Progenitor cell of endocrine pancreas (in vitro differentiated cells): ENCODE results near the gene FAM174A. TPM values are rescaled to one million over a fixed set of nuclear protein-coding genes. Genes with fewer than 3 reads are reported as not detected.

Source experiments
- DNase-seq: peaks from one replicate; pipeline ENCODE4 v3.0.0; 2021; ENCODE audit warnings: low spot score; ENCODE audit not compliant: unreplicated experiment
- H3K27ac Mint-ChIP-seq: 2 replicates; pipeline ENCODE4 v1.8.0; 2021; ENCODE audit warnings: mild to moderate bottlenecking, moderate library complexity, mixed read lengths
- H3K27me3 Mint-ChIP-seq: 2 replicates; pipeline ENCODE4 v1.8.0; 2021; ENCODE audit warnings: mixed read lengths
- H3K36me3 Mint-ChIP-seq: 2 replicates; pipeline ENCODE4 v1.8.0; 2022; ENCODE audit warnings: mixed read lengths; ENCODE audit not compliant: insufficient read depth
- H3K4me1 Mint-ChIP-seq: 2 replicates; pipeline ENCODE4 v1.8.0; 2021; ENCODE audit warnings: low read depth, mixed read lengths
- H3K4me3 Mint-ChIP-seq: 2 replicates; pipeline ENCODE4 v1.8.0; 2021; ENCODE audit warnings: low read depth, mild to moderate bottlenecking, moderate library complexity, mixed read lengths
- H3K9me3 Mint-ChIP-seq: 2 replicates; pipeline ENCODE4 v1.8.0; 2021; ENCODE audit warnings: low read depth, mixed read lengths
- total RNA-seq: library from RNA; stranded (reverse); gene quantifications from 2 replicates; pipeline ENCODE4 v1.2.1, GENCODE V29; 2021
- TF ChIP-seq, protein P1 (sequence below): fragments of 200-600 bp; sonication (generic); IDR thresholded peaks from one replicate; pipeline ENCODE4 v1.5.0; 2021; ENCODE audit warnings: antibody characterized with exemption, mild to moderate bottlenecking; ENCODE audit not compliant: unreplicated experiment

Gene FAM174A
- total RNA-seq, 1 donor from 2014 or later: 8.3 TPM

- no peaks in the 10 kb centered on the region for H3K9me3 Mint-ChIP-seq
- no peaks in the 10 kb centered on the region for H3K4me1 Mint-ChIP-seq
- H3K36me3 Mint-ChIP-seq: peaks cover 7% of the 10 kb centered on the region
- H3K27ac Mint-ChIP-seq: no peak overlapping the region
- TF ChIP-seq, protein P1, sequence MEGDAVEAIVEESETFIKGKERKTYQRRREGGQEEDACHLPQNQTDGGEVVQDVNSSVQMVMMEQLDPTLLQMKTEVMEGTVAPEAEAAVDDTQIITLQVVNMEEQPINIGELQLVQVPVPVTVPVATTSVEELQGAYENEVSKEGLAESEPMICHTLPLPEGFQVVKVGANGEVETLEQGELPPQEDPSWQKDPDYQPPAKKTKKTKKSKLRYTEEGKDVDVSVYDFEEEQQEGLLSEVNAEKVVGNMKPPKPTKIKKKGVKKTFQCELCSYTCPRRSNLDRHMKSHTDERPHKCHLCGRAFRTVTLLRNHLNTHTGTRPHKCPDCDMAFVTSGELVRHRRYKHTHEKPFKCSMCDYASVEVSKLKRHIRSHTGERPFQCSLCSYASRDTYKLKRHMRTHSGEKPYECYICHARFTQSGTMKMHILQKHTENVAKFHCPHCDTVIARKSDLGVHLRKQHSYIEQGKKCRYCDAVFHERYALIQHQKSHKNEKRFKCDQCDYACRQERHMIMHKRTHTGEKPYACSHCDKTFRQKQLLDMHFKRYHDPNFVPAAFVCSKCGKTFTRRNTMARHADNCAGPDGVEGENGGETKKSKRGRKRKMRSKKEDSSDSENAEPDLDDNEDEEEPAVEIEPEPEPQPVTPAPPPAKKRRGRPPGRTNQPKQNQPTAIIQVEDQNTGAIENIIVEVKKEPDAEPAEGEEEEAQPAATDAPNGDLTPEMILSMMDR: no peak
- H3K4me3 Mint-ChIP-seq: no peak overlapping the region
- no peak for DNase-seq
- H3K27me3 Mint-ChIP-seq: no peaks in the 10 kb centered on the region
These were observed 39.5 kb downstream of the FAM174A start for GRCh38 chr5:100574716-100575115.

- Mint-ChIP-seq H3K27me3 (no peaks in the 10 kb centered on the region), H3K9me3 (peaks cover 5% of the 10 kb centered on the region), H3K27ac (no peak overlapping the region), H3K4me1 (no peaks in the 10 kb centered on the region), H3K36me3 (peaks cover 14% of the 10 kb centered on the region), H3K4me3 (no peak overlapping the region)
- TF ChIP-seq, protein P1: no peak
- no peak for DNase-seq
These were observed 40.6 kb downstream of the FAM174A start for GRCh38 chr5:100575815-100576214.

- Mint-ChIP-seq H3K27ac (no peak overlapping the region), H3K36me3 (peaks cover 13% of the 10 kb centered on the region)
These were observed 41.1 kb downstream of the FAM174A start for GRCh38 chr5:100576217-100576751.

DNA sequence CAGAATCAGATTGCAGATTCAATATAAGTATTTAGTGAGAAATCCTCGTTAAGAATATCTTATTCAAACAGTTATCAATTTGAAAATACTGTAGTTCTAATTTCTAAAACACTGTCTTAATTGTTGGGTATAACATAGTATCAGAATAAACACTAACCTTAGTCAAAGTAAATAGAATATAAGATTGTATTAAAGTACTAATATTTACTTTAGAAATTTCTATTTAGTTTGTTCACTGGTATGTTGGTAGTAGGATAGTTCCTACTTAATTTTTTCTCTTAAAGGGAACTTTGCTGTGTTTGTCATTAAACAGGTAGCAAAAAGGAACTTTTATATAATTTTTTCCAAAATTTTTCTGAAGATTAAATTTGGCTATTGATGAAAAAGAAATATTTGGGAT lies 42.3 kb downstream of the FAM174A start:
- Mint-ChIP-seq H3K27ac (no peak overlapping the region), H3K9me3 (peaks cover 5% of the 10 kb centered on the region), H3K36me3 (peaks cover 13% of the 10 kb centered on the region), H3K4me3 (no peak overlapping the region), H3K27me3 (no peaks in the 10 kb centered on the region), H3K4me1 (no peaks in the 10 kb centered on the region)
- no peak for DNase-seq
- TF ChIP-seq, protein P1: no peak

More at GRCh38 chr5:100576217-100576751, 41.1 kb downstream of the FAM174A start:
- TF ChIP-seq, protein P1: no peak
- DNase-seq: no peak
- Mint-ChIP-seq H3K9me3 (peaks cover 5% of the 10 kb centered on the region), H3K4me1 (no peaks in the 10 kb centered on the region), H3K4me3 (no peak overlapping the region), H3K27me3 (no peaks in the 10 kb centered on the region)

GRCh38 chr5:100584069-100584468 lies 48.9 kb downstream of the FAM174A start:
- no peaks in the 10 kb centered on the region for H3K27me3 Mint-ChIP-seq
- peaks cover 16% of the 10 kb centered on the region for H3K36me3 Mint-ChIP-seq
- TF ChIP-seq, protein P1: no peak
- DNase-seq: no peak
- no peak overlapping the region for H3K27ac Mint-ChIP-seq
- no peaks in the 10 kb centered on the region for H3K4me1 Mint-ChIP-seq
- H3K9me3 Mint-ChIP-seq: peaks cover 5% of the 10 kb centered on the region
- no peak overlapping the region for H3K4me3 Mint-ChIP-seq
